SU-DHL-6 (cell line): ENCODE results near the gene GPX4.

ENCODE experiments used
- H2AFZ ChIP-seq: fragments of 200-600 bp; sonication (generic); 2 replicates; pipeline ENCODE4 v1.6.1; 2014; ENCODE audit warnings: low read depth, mild to moderate bottlenecking, moderate library complexity, mixed read lengths, antibody characterized with exemption, low read length; ENCODE audit not compliant: severe bottlenecking
- H3F3A ChIP-seq: fragments of 200-600 bp; shearing (Covaris generic); 2 replicates; pipeline ENCODE4 v1.6.0; 2016; ENCODE audit warnings: antibody characterized with exemption, mild to moderate bottlenecking; ENCODE audit not compliant: insufficient read depth
- H3K27ac ChIP-seq: fragments of 200-600 bp; sonication (generic); 2 replicates; pipeline ENCODE4 v1.5.1; 2016; ENCODE audit warnings: low read depth, mild to moderate bottlenecking, low read length, moderate library complexity, mixed read lengths
- H3K27me3 ChIP-seq: fragments of 200-600 bp; sonication (generic), shearing (Covaris generic); 2 replicates; pipeline ENCODE4 v1.6.0; 2014; ENCODE audit warnings: mild to moderate bottlenecking, low read length
- H3K36me3 ChIP-seq: fragments of 200-600 bp; sonication (generic); 2 replicates; pipeline ENCODE4 v1.6.1; 2014; ENCODE audit warnings: mild to moderate bottlenecking, low read length, mixed read lengths
- H3K4me2 ChIP-seq: fragments of 300-600, 200-600 bp; shearing (Covaris generic), sonication (generic); 2 replicates; pipeline ENCODE4 v1.6.0; 2014; ENCODE audit warnings: low read length, low read depth, mild to moderate bottlenecking; ENCODE audit not compliant: poor library complexity, severe bottlenecking
- H3K4me3 ChIP-seq: fragments of 200-600 bp; sonication (generic); 2 replicates; pipeline ENCODE4 v1.5.1; 2014; ENCODE audit warnings: antibody characterized with exemption, low read length, mild to moderate bottlenecking, mixed read lengths; ENCODE audit not compliant: insufficient read depth, poor library complexity, severe bottlenecking
- H3K79me2 ChIP-seq: fragments of 200-600 bp; sonication (generic); 2 replicates; pipeline ENCODE4 v1.6.1; 2014; ENCODE audit warnings: mild to moderate bottlenecking, low read length, moderate library complexity; ENCODE audit not compliant: insufficient read depth
- H3K9ac ChIP-seq: fragments of 200-600 bp; sonication (generic); 2 replicates; pipeline ENCODE4 v1.7.0; 2014; ENCODE audit warnings: mild to moderate bottlenecking, low read length
- H3K9me2 ChIP-seq: fragments of 200-600 bp; sonication (generic); replicated peaks from 2 replicates; pipeline ENCODE4 v1.6.1; 2014; ENCODE audit warnings: low read length; ENCODE audit not compliant: insufficient read depth
- H3K9me3 ChIP-seq: fragments of 200-600 bp; sonication (generic); 2 replicates; pipeline ENCODE4 v1.6.1; 2014; ENCODE audit warnings: low read length, mixed read lengths; ENCODE audit not compliant: insufficient read depth
- H4K20me1 ChIP-seq: fragments of 200-600 bp; sonication (generic); 2 replicates; pipeline ENCODE4 v1.6.1; 2014; ENCODE audit warnings: low read depth, mild to moderate bottlenecking, antibody characterized with exemption, low read length, moderate library complexity, mixed read lengths
- EZH2phosphoT487 ChIP-seq: fragments of 200-600 bp; sonication (generic), shearing (Covaris generic); conservative IDR thresholded peaks from 2 replicates; pipeline ENCODE4 v1.6.1; 2018; ENCODE audit warnings: mild to moderate bottlenecking, antibody characterized with exemption, low read length, moderate library complexity, mixed read lengths
- TF ChIP-seq, protein P1 (sequence below): fragments of 200-600 bp; sonication (generic); IDR thresholded peaks from one replicate; pipeline ENCODE4 v1.5.1; 2017; ENCODE audit warnings: antibody characterized with exemption, mild to moderate bottlenecking, low read length, moderate library complexity; ENCODE audit not compliant: insufficient read depth, poor library complexity, severe bottlenecking

GPX4 gene

DNA sequence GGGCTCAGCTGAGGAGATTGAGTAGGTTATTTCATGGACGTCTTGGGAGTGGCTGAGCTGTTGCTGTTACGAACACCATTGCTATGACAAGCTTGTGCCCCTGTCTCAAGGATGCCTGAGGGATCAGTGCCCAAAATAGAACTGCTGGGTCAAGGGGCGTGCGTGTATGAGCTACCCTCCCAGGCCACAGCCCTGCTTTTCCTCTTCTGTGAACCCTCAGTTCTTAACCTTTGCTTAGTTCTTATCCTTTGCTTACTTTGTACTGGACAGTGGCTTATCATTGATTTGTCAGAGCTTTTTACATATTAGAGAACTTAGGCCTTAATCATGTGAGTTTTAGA is 27.8 kb upstream of the GPX4 start:
- Histone ChIP-seq H3K36me3 (peaks cover 8% of the 10 kb centered on the region), H3K4me3 (no peak overlapping the region), H3K9me3 (no peaks in the 10 kb centered on the region), H3K27ac (peak overlapping the region; percentile 91), H2AFZ (no peak overlapping the region), H4K20me1 (no peaks in the 10 kb centered on the region), H3K9me2 (no peaks in the 10 kb centered on the region), H3K27me3 (no peaks in the 10 kb centered on the region), H3F3A (peaks cover 34% of the 10 kb centered on the region), H3K4me2 (no peak overlapping the region), H3K79me2 (0 out of 2 replicates have a peak, but pooled peaks cover under 1% of the 10 kb centered on the region), H3K9ac (no peak overlapping the region)
- TF ChIP-seq, protein P1, sequence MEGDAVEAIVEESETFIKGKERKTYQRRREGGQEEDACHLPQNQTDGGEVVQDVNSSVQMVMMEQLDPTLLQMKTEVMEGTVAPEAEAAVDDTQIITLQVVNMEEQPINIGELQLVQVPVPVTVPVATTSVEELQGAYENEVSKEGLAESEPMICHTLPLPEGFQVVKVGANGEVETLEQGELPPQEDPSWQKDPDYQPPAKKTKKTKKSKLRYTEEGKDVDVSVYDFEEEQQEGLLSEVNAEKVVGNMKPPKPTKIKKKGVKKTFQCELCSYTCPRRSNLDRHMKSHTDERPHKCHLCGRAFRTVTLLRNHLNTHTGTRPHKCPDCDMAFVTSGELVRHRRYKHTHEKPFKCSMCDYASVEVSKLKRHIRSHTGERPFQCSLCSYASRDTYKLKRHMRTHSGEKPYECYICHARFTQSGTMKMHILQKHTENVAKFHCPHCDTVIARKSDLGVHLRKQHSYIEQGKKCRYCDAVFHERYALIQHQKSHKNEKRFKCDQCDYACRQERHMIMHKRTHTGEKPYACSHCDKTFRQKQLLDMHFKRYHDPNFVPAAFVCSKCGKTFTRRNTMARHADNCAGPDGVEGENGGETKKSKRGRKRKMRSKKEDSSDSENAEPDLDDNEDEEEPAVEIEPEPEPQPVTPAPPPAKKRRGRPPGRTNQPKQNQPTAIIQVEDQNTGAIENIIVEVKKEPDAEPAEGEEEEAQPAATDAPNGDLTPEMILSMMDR: no peak
- no peak for TF ChIP-seq EZH2phosphoT487

DNA sequence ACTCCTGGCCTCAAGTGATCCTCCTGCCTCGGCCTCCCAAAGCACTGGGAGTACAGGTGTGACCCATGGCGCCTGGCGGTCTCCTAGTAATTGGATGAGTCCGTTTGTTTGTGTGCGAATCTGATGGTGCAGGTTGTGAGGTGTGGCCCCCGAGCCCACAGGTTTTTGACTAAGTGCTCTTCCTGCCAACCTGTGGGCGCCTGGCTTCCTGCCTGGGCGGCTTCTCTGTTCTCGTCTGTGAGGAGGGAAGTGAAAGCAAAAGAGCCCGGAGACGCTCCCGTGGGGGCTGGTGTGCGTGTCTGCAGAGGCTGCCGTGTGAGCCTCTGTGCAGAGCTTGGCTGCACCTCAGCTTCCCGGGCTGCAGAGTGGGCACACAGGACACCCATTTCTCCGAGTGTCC is 26.8 kb upstream of the GPX4 start:
- H3K9ac ChIP-seq: peak overlapping the region; percentile 23; the same call in 1 of the 2 replicates
- H4K20me1 ChIP-seq: no peaks in the 10 kb centered on the region
- peaks cover 29% of the 10 kb centered on the region for H3F3A ChIP-seq
- no peaks in the 10 kb centered on the region for H3K9me2 ChIP-seq
- no peak for TF ChIP-seq EZH2phosphoT487
- no peaks in the 10 kb centered on the region for H3K79me2 ChIP-seq
- H3K4me2 ChIP-seq: peak overlapping the region; percentile 52
- no peak overlapping the region for H2AFZ ChIP-seq
- H3K9me3 ChIP-seq: no peaks in the 10 kb centered on the region
- peaks cover 8% of the 10 kb centered on the region for H3K36me3 ChIP-seq
- peak overlapping the region; percentile 91 for H3K27ac ChIP-seq
- H3K27me3 ChIP-seq: no peaks in the 10 kb centered on the region
- no peak overlapping the region for H3K4me3 ChIP-seq

DNA sequence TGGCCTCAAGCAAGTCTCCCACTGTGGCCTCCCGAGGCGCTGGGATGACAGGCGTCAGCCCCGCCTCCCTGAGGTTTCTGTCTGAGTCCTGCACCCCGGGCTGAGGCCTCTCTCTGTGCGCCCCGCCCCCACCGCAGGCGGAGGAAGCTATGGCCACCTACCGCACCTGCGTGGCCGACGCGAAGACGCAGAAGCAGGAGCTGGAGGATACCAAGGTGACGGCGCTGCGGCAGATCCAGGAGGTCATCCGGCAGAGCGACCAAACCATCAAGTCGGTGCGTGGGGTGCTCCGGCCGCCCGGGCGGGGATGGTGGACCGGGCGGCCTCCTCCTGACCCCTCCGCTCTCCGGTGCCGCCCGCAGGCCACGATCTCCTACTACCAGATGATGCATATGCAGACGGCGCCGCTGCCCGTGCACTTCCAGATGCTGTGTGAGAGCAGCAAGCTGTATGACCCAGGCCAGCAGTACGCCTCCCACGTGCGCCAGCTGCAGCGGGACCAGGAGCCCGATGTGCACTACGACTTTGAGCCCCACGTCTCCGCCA is 24.2 kb upstream of the GPX4 start:
- no peaks in the 10 kb centered on the region for H3K27me3 ChIP-seq
- peaks cover 8% of the 10 kb centered on the region for H3K36me3 ChIP-seq
- H3F3A ChIP-seq: peaks cover 24% of the 10 kb centered on the region
- no peak overlapping the region for H3K4me3 ChIP-seq
- no peak overlapping the region for H3K4me2 ChIP-seq
- no peak overlapping the region for H3K27ac ChIP-seq
- H3K9me3 ChIP-seq: no peaks in the 10 kb centered on the region
- TF ChIP-seq, protein P1: no peak
- no peak for TF ChIP-seq EZH2phosphoT487
- H4K20me1 ChIP-seq: no peaks in the 10 kb centered on the region
- H3K9me2 ChIP-seq: no peaks in the 10 kb centered on the region
- no peaks in the 10 kb centered on the region for H3K79me2 ChIP-seq
- H3K9ac ChIP-seq: no peak overlapping the region
- no peak overlapping the region for H2AFZ ChIP-seq

DNA sequence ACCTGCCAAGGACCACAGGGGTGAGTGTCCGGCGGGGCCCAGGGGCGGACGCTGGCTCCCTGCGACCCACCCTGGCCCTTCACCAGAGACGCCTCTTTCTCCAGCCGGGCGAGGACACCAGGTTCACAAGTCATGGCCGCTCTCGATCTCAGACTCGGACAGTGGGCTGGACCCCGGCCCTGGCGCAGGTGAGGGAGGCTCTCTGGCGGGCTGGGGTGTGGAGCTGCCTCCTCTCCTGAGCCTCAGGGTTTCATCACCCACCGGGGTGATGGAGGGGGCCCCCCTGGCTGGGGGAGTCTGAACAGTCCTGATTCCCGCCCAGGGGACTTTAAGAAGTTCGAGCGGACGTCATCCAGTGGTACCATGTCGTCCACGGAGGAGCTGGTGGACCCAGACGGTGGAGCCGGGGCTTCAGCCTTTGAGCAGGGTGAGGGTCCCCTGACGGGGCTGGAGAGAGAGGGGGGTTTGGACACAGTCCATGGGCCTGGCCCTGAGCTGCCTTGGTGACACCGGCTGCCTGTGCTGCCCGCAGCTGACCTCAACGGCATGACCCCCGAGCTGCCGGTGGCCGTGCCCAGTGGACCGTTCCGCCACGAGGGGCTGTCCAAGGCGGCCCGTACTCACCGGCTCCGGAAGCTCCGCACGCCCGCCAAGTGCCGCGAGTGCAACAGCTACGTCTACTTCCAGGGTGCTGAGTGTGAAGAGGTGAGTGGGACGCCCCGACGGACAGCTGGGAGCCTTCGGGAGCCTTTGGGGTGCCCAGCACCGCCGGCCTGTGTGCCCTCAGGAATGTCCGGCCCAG is 23.2 kb upstream of the GPX4 start:
- Histone ChIP-seq H3K27ac (no peak overlapping the region), H3K9me3 (no peaks in the 10 kb centered on the region), H3K36me3 (peaks cover 8% of the 10 kb centered on the region), H3K4me2 (no peak overlapping the region), H3F3A (peaks cover 18% of the 10 kb centered on the region), H3K79me2 (no peaks in the 10 kb centered on the region), H2AFZ (no peak overlapping the region), H4K20me1 (no peaks in the 10 kb centered on the region), H3K9ac (no peak overlapping the region), H3K27me3 (no peaks in the 10 kb centered on the region), H3K4me3 (no peak overlapping the region), H3K9me2 (no peaks in the 10 kb centered on the region)
- TF ChIP-seq, protein P1: no peak
- TF ChIP-seq EZH2phosphoT487: no peak
